IMR-90 (cell line): ENCODE data around the gene SLC44A1. TPM values are rescaled to one million over a fixed set of nuclear protein-coding genes. Genes with fewer than 3 reads are reported as not detected.

Source experiments
- ATAC-seq: fragments of 200-7000 bp; cut with Tn5 transposase; 2 replicates; pipeline ENCODE4 v1.9.1; 2020; ENCODE audit warnings: low read depth, mild to moderate bottlenecking, moderate library complexity
- BruUV-seq: library from RNA; stranded (reverse); fragments of 400-500 nt; replicated peaks from 2 replicates; lab custom pipeline; 2021; lab: Mats Ljungman, UMichigan
- CTCF ChIA-PET: fragments of 300-600 bp; formaldehyde crosslinking; extraction: SDS; loops from one replicate; lab custom pipeline; 2021; ENCODE audit warnings: antibody characterized with exemption; lab: Yijun Ruan, JAX
- POLR2A ChIA-PET: fragments of 300-600 bp; sonication (Branson Sonifier 250); formaldehyde crosslinking; loops from one replicate; lab custom pipeline; 2022; ENCODE audit warnings: antibody characterized with exemption; ENCODE audit not compliant: unreplicated experiment; lab: Charles Lee
- DNase-seq: peaks from one replicate; pipeline ENCODE4 v3.0.0; 2013
- H2AFZ ChIP-seq: replicated peaks from 2 replicates; pipeline ENCODE3; 2013; ENCODE audit warnings: low read length, mild to moderate bottlenecking; ENCODE audit not compliant: poor library complexity
- H2AK5ac ChIP-seq: 2 replicates; pipeline ENCODE4 v1.6.1; 2013; ENCODE audit warnings: low read depth, low read length, inconsistent platforms
- H2AK9ac ChIP-seq: replicated peaks from 2 replicates; pipeline ENCODE3; 2013; ENCODE audit warnings: mild to moderate bottlenecking, low read depth, low read length, moderate library complexity; ENCODE audit not compliant: poor library complexity
- H2BK120ac ChIP-seq: 2 replicates; pipeline ENCODE4 v1.6.1; 2013; ENCODE audit warnings: low read depth, low read length, inconsistent platforms
- H2BK15ac ChIP-seq: 3 replicates; pipeline ENCODE4 v1.6.1; 2013; ENCODE audit warnings: low read depth, low read length, inconsistent platforms
- H2BK20ac ChIP-seq: 2 replicates; pipeline ENCODE4 v1.6.1; 2013; ENCODE audit warnings: low read depth, mild to moderate bottlenecking, inconsistent platforms, low read length, moderate library complexity
- H2BK5ac ChIP-seq: 2 replicates; pipeline ENCODE4 v1.6.1; 2013; ENCODE audit warnings: mild to moderate bottlenecking, low read depth, low read length, inconsistent platforms; ENCODE audit not compliant: poor library complexity, severe bottlenecking
- H3K14ac ChIP-seq: replicated peaks from 2 replicates; pipeline ENCODE4 v1.6.1; 2013; ENCODE audit warnings: low read depth, low read length, inconsistent platforms
- H3K18ac ChIP-seq: 2 replicates; pipeline ENCODE4 v1.6.1; 2013; ENCODE audit warnings: low read depth, low read length, control low read depth
- H3K23ac ChIP-seq: 2 replicates; pipeline ENCODE4 v1.6.1; 2013; ENCODE audit warnings: low read depth, low read length, inconsistent platforms
- H3K27ac ChIP-seq: 2 replicates; pipeline ENCODE4 v1.5.1; 2013; ENCODE audit warnings: mild to moderate bottlenecking, control low read depth, low read length; ENCODE audit not compliant: insufficient read depth
- H3K27me3 ChIP-seq: 2 replicates; pipeline ENCODE4 v1.6.1; 2013; ENCODE audit warnings: low read length; ENCODE audit not compliant: control insufficient read depth, insufficient read depth
- H3K36me3 ChIP-seq: 2 replicates; pipeline ENCODE4 v1.6.1; 2013; ENCODE audit warnings: low read length, mixed read lengths; ENCODE audit not compliant: control insufficient read depth, insufficient read depth
- H3K4ac ChIP-seq: 2 replicates; pipeline ENCODE4 v1.6.1; 2013; ENCODE audit warnings: low read depth, low read length, inconsistent platforms
- H3K4me1 ChIP-seq: 2 replicates; pipeline ENCODE4 v1.6.1; 2013; ENCODE audit warnings: low read length, mixed read lengths; ENCODE audit not compliant: control insufficient read depth, insufficient read depth
- H3K4me2 ChIP-seq: 2 replicates; pipeline ENCODE4 v1.6.1; 2013; ENCODE audit warnings: low read depth, mild to moderate bottlenecking, control low read depth, low read length, moderate library complexity
- H3K4me3 ChIP-seq: 2 replicates; pipeline ENCODE4 v1.5.1; 2013; ENCODE audit warnings: low read depth, mild to moderate bottlenecking, control low read depth, low read length, moderate library complexity; ENCODE audit not compliant: insufficient read depth
- H3K56ac ChIP-seq: 2 replicates; pipeline ENCODE4 v1.6.1; 2013; ENCODE audit warnings: low read length, inconsistent platforms; ENCODE audit not compliant: insufficient read depth; ENCODE audit errors: extremely low read depth
- H3K79me1 ChIP-seq, 2 experiments: 2 replicates each; pipeline ENCODE4 v1.6.1; 2013; ENCODE audit warnings: low read length in 2 of 2, inconsistent platforms in 1 of 2, low read depth in 1 of 2
- H3K9ac ChIP-seq: 2 replicates; pipeline ENCODE4 v1.6.1; 2013; ENCODE audit warnings: low read depth, low read length, control low read depth
- H3K9me1 ChIP-seq: 2 replicates; pipeline ENCODE4 v1.6.1; 2013; ENCODE audit warnings: low read length, inconsistent platforms; ENCODE audit not compliant: insufficient read depth
- H3K9me3 ChIP-seq: 2 replicates; pipeline ENCODE4 v1.6.1; 2013; ENCODE audit warnings: low read length; ENCODE audit not compliant: control insufficient read depth, insufficient read depth
- H4K20me1 ChIP-seq: 2 replicates; pipeline ENCODE4 v1.6.1; 2013; ENCODE audit warnings: low read length, inconsistent platforms; ENCODE audit not compliant: insufficient read depth
- H4K5ac ChIP-seq: 2 replicates; pipeline ENCODE4 v1.6.1; 2013; ENCODE audit warnings: mild to moderate bottlenecking, low read depth, low read length, control low read depth
- H4K8ac ChIP-seq, 2 experiments: 2 replicates each; pipeline ENCODE4 v1.6.1; 2013; ENCODE audit warnings: low read depth in 2 of 2, low read length in 2 of 2, control low read depth in 1 of 2, inconsistent platforms in 1 of 2
- H4K91ac ChIP-seq: 2 replicates; pipeline ENCODE4 v1.6.1; 2013; ENCODE audit warnings: low read depth, low read length, inconsistent platforms; ENCODE audit not compliant: insufficient read depth
- CEBPB ChIP-seq: IDR thresholded peaks from 2 replicates; pipeline ENCODE4 v1.6.1; 2012; ENCODE audit warnings: low read depth, low read length, improper control_type of control experiment
- CHD1 ChIP-seq: IDR thresholded peaks from 2 replicates; pipeline ENCODE4 v1.6.1; 2012; ENCODE audit warnings: low read depth, low read length, improper control_type of control experiment
- FOS ChIP-seq: fragments of 150-350 bp; IDR thresholded peaks from 2 replicates; pipeline ENCODE4 v1.6.1; 2016; ENCODE audit warnings: low read depth, low read length
- MXI1 ChIP-seq: IDR thresholded peaks from 2 replicates; pipeline ENCODE4 v1.6.1; 2012; ENCODE audit warnings: low read depth, mild to moderate bottlenecking, low read length, moderate library complexity, borderline replicate concordance
- RAD21 ChIP-seq: IDR thresholded peaks from 2 replicates; pipeline ENCODE4 v1.6.1; 2012; ENCODE audit warnings: low read length, improper control_type of control experiment
- RCOR1 ChIP-seq: IDR thresholded peaks from 2 replicates; pipeline ENCODE4 v1.6.1; 2012; ENCODE audit warnings: mild to moderate bottlenecking, low read length, improper control_type of control experiment; ENCODE audit not compliant: insufficient replicate concordance
- RFX5 ChIP-seq: IDR thresholded peaks from 2 replicates; pipeline ENCODE4 v1.8.0; 2012; ENCODE audit warnings: low read depth, mild to moderate bottlenecking, low read length, moderate library complexity
- SMC3 ChIP-seq: fragments of 150-350 bp; IDR thresholded peaks from 2 replicates; pipeline ENCODE4 v1.6.1; 2016; ENCODE audit warnings: low read depth, mild to moderate bottlenecking, antibody characterized with exemption, low read length, moderate library complexity
- WGBS, 2 experiments: methylation state at CpG; one replicate each; pipeline versions ENCODE4 v1.1.5 to v1.1.7; 2013; ENCODE audit warnings: missing lambda C conversion rate in 2 of 2; ENCODE audit not compliant: insufficient read length in 1 of 2; ENCODE audit errors: extremely low coverage in 2 of 2; 5-methylcytosine and 5-hydroxymethylcytosine counted together
- dilution Hi-C: fragments of 300-500 bp; cut with HindIII; formaldehyde crosslinking; loops from one replicate; pipeline ENCODE4 v1.14.3; 2018; ENCODE audit warnings: low sequenced_read_pairs; ENCODE audit not compliant: unreplicated experiment
- in situ Hi-C: fragments of 300-500 bp; cut with MboI; formaldehyde crosslinking; loops from 3 replicates; pipeline ENCODE4 v1.14.3; 2019; ENCODE audit warnings: low sequenced_read_pairs, inconsistent platforms, mixed read lengths
- intact Hi-C: fragments of 100-400 bp; cut with micrococcal nuclease; formaldehyde crosslinking; loops from 2 replicates; pipeline ENCODE4 v1.10.0; 2022
- polyA plus RNA-seq, 3 experiments: library from polyadenylated mRNA; depleted of rRNA; stranded (reverse); fragments of >200 nt; gene quantifications; 2 replicates each; pipeline ENCODE4 v1.2.3, GENCODE V29; 2012; ENCODE audit warnings: low replicate concordance in 1 of 3
- total RNA-seq: library from RNA; depleted of rRNA; stranded (reverse); fragments of >200 nt; gene quantifications from 2 replicates; pipeline ENCODE4 v1.2.3, GENCODE V29; 2012
- TF ChIP-seq, protein P1 (sequence below): fragments of 150-350 bp; IDR thresholded peaks from 2 replicates; pipeline ENCODE4 v1.6.1; 2016; ENCODE audit warnings: low read depth, mild to moderate bottlenecking, low read length, moderate library complexity, borderline replicate concordance

The SLC44A1 gene
- total and polyA plus RNA-seq, 2 of the 4 experiments (the other 2 are of a cell fraction), result 5.2 to 21.7 TPM

DNA sequence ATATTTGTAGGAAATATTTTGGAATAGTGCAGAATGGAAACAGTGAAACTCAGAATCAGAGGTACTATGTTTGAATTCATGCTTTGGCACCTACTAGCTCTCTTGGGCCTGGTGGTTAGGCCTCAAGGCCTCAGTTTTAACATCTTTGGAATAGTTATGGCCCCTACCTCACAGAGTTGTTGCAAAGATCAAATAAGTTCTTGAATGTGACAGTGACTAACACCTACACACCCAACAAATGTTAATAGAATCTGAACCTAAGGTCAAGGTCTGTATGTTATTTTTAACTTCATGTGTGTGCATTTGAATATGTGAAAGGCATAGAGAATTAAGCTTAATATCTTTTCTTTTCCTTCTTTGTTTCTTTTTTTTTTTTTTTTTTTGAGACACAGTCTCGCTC, 87.3 kb downstream of the SLC44A1 start:
- H3K4me2 ChIP-seq, result no peak overlapping the region
- no peak overlapping the region for H4K91ac ChIP-seq
- no peak overlapping the region for H2BK15ac ChIP-seq
- peaks cover 0 to 4% of the 10 kb centered on the region in 2 experiments; a peak in 2 of 4 replicates for H3K79me1 ChIP-seq
- dilution Hi-C loops, result no loop called here
- H2AK5ac ChIP-seq, result no peak overlapping the region
- H2BK20ac ChIP-seq, result no peak overlapping the region
- WGBS, 2 experiments, result no CpG with 5 or more reads among the region's 1 CpG
- no peaks in the 10 kb centered on the region for H3K27me3 ChIP-seq
- no peak overlapping the region for H4K8ac ChIP-seq
- peaks cover 6% of the 10 kb centered on the region; the same call in 1 of the 2 replicates for H3K9me1 ChIP-seq
- no peak overlapping the region for H3K14ac ChIP-seq
- H3K4me1 ChIP-seq, result no peaks in the 10 kb centered on the region
- no peaks in the 10 kb centered on the region for H4K20me1 ChIP-seq
- no peak overlapping the region for H2BK5ac ChIP-seq
- H3K23ac ChIP-seq, result no peak overlapping the region
- TF ChIP-seq CHD1 (no peak), CEBPB (no peak), RAD21 (no peak), RCOR1 (no peak), MXI1 (no peak), SMC3 (no peak), RFX5 (no peak), FOS (no peak)
- TF ChIP-seq, protein P1, sequence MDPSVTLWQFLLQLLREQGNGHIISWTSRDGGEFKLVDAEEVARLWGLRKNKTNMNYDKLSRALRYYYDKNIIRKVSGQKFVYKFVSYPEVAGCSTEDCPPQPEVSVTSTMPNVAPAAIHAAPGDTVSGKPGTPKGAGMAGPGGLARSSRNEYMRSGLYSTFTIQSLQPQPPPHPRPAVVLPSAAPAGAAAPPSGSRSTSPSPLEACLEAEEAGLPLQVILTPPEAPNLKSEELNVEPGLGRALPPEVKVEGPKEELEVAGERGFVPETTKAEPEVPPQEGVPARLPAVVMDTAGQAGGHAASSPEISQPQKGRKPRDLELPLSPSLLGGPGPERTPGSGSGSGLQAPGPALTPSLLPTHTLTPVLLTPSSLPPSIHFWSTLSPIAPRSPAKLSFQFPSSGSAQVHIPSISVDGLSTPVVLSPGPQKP, result no peak
- no peak for ATAC-seq
- H4K5ac ChIP-seq, result no peak overlapping the region
- no peak for DNase-seq
- POLR2A ChIA-PET, result no interaction called here
- no peak overlapping the region for H2AFZ ChIP-seq
- H3K4ac ChIP-seq, result no peak overlapping the region
- H3K4me3 ChIP-seq, result no peak overlapping the region
- intact Hi-C loops, result loop anchor here (5.0 kb wide), 1 partner anchor 34 kb away; no protein-coding TSS in a partner anchor
- no peak overlapping the region for H3K27ac ChIP-seq
- H3K18ac ChIP-seq, result no peak overlapping the region
- H3K9ac ChIP-seq, result no peak overlapping the region
- H2AK9ac ChIP-seq, result no peak overlapping the region
- peaks cover 3% of the 10 kb centered on the region for H3K36me3 ChIP-seq
- CTCF ChIA-PET, result interaction anchor here (2.1 kb wide), 1 partner anchor 16 kb away, joined by 9 read pairs; no protein-coding TSS in a partner anchor
- no peaks in the 10 kb centered on the region for H3K9me3 ChIP-seq
- no peak overlapping the region for H2BK120ac ChIP-seq
- in situ Hi-C loops, result no loop called here
- no peak overlapping the region for H3K56ac ChIP-seq
- no TSS peak for BruUV-seq
